GM12878 (cell line): Measurements from ENCODE around the gene LRBA.

ENCODE experiments used
- JUNB ChIP-seq: IDR thresholded peaks from 2 replicates; pipeline ENCODE4 v1.6.1; 2016; ENCODE audit warnings: antibody characterized with exemption, mild to moderate bottlenecking
- NFYB ChIP-seq: IDR thresholded peaks from 2 replicates; pipeline ENCODE4 v1.6.1; 2011; ENCODE audit warnings: low read depth, mild to moderate bottlenecking, low read length, improper control_type of control experiment, moderate library complexity; ENCODE audit not compliant: insufficient read depth
- POLR2A ChIP-seq: IDR thresholded peaks from 2 replicates; pipeline ENCODE4 v1.6.1; 2011; ENCODE audit warnings: low read depth, mild to moderate bottlenecking, low read length
- POLR2AphosphoS5 ChIP-seq: IDR thresholded peaks from 2 replicates; pipeline ENCODE4 v1.6.1; 2011; ENCODE audit warnings: mild to moderate bottlenecking, low read length, inconsistent platforms
- SRF ChIP-seq, 2 experiments: IDR thresholded peaks; 2 replicates each; pipeline ENCODE4 v1.6.1; 2011; ENCODE audit warnings: low read depth in 2 of 2, low read length in 2 of 2, mild to moderate bottlenecking in 1 of 2, moderate library complexity in 1 of 2
- TF ChIP-seq, protein P1 (sequence below): fragments of 450-650 bp; IDR thresholded peaks from 2 replicates; pipeline ENCODE4 v1.6.1; 2017; ENCODE audit warnings: mild to moderate bottlenecking, moderate library complexity

DNA sequence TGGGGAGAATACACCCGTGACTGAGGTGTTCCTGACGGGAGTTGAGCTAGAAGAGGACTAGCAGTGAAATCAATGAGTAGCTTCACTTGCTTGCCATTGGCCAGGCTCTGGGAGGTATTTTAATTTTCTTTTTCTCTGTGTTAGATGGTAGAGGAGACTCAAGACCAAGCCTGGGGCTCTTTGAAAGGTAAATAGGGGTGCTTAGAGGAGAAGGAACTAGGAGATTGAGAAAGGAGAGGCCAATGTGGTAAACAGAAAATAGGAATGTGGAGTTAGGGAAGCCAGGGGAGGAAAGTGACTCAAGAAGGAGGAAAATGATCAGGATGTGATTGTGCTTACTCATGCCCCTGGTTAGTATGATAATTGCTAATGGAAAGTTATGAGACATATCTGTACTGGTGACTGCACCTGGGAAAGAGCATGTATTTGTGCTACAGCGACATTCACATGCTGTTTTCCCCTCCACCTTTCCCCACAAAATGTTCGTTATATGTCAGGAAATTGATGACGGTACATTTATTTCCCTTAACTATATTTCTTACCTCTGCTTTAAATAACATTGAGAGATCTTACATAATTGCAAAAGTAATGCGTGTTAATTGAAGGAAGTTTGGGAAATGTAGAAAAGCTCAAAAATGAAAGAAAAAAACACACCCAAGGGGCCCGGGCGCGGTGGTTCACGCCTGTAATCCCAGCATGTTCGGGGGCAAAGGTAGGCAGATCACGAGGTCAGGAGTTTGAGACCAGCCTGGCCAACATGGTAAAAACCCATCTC lies 16.9 kb upstream of the LRBA start:
- TF ChIP-seq POLR2A (no peak), SRF (IDR thresholded peaks at IDR 0.05; ENCODE audit: low read depth in 2 of 2, low read length in 2 of 2) (no peak), JUNB (peak; percentile 93), NFYB (peak; percentile 65), POLR2AphosphoS5 (no peak)
- TF ChIP-seq, protein P1, sequence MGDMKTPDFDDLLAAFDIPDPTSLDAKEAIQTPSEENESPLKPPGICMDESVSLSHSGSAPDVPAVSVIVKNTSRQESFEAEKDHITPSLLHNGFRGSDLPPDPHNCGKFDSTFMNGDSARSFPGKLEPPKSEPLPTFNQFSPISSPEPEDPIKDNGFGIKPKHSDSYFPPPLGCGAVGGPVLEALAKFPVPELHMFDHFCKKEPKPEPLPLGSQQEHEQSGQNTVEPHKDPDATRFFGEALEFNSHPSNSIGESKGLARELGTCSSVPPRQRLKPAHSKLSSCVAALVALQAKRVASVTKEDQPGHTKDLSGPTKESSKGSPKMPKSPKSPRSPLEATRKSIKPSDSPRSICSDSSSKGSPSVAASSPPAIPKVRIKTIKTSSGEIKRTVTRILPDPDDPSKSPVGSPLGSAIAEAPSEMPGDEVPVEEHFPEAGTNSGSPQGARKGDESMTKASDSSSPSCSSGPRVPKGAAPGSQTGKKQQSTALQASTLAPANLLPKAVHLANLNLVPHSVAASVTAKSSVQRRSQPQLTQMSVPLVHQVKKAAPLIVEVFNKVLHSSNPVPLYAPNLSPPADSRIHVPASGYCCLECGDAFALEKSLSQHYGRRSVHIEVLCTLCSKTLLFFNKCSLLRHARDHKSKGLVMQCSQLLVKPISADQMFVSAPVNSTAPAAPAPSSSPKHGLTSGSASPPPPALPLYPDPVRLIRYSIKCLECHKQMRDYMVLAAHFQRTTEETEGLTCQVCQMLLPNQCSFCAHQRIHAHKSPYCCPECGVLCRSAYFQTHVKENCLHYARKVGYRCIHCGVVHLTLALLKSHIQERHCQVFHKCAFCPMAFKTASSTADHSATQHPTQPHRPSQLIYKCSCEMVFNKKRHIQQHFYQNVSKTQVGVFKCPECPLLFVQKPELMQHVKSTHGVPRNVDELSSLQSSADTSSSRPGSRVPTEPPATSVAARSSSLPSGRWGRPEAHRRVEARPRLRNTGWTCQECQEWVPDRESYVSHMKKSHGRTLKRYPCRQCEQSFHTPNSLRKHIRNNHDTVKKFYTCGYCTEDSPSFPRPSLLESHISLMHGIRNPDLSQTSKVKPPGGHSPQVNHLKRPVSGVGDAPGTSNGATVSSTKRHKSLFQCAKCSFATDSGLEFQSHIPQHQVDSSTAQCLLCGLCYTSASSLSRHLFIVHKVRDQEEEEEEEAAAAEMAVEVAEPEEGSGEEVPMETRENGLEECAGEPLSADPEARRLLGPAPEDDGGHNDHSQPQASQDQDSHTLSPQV, result no peak
